GM18907 (cell line): ENCODE measurements around the gene DIRAS2.
"Not testable (repeated sequence)": the region's sequence is repeated elsewhere in the genome, so short reads cannot be mapped to it uniquely, and the experiment has no call there.

Source experiments
- ATAC-seq: cut with Tn5 transposase; IDR thresholded peaks from one replicate; pipeline ENCODE4 v1.9.1; 2021; ENCODE audit warnings: mild to moderate bottlenecking, moderate library complexity; ENCODE audit not compliant: unreplicated experiment

DIRAS2 gene, protein sequence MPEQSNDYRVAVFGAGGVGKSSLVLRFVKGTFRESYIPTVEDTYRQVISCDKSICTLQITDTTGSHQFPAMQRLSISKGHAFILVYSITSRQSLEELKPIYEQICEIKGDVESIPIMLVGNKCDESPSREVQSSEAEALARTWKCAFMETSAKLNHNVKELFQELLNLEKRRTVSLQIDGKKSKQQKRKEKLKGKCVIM

DNA sequence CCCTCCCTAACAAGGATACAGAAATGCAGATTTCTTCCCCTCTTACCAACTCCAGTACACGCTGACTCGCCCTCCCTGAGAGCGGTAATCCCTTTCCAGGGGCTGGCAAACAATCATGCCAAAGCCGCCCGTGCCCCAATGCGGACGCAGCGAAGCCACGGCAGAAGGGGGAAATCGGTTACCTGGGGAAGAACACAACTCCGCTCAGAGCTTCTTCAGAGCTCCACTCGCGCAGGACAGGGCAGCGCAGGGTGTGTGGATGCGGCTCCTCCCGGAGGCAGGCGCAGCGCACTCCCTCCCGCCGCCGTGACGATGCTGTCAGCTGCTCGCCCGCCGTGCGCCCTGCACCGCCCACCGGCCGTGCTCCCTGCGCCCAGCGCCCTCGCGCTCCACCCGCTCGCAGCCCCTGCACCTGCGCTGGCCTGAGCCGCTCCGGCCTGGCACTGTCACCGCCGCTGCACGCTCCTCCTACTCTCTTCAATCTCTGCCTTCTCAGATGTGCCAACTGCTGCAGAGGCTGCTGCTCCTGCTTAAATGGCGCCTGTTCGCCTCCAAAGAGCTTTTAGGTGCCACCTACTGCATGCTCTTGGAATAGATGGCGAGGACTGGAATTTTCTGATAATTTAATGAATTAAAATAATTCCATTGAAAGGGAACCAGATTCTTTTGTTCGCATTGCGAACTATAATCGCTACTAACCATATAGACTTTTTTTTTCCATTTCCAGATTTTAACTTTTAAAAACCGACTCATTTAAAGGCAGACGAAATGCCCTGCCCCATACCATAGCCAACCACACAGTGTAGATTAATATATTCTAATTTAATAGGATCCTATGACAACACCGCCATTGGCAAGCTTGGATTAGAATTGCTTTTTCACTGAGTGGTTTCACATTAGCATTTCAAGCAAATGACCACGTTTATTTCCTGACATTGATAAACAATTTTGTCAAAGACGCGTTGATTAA lies at the start of gene DIRAS2:
Gene DIRAS2, minus strand, starts transcription at position 255 of the 970 bp plus-strand sequence. CDS start 28,997 bp downstream, outside the sequence.
- no peak for ATAC-seq

DNA sequence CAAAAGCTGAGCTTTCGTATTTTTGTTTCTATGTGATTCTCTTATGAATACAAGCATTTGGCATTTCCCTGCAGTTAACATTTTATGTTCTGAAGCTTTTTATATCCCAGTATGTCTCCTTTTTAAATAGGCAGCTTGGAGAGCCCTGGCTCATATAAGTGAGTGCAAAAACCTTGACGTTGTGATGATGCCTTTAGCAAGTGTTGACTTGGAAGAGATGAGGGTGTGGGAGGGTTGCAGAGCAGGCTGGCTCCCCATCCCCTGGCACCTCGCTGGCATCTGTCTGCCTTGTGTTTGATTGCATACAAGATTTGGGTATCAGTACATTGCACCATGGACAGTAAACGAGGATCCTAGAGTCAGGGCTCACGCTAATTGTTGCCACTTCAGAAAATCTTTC lies 42.1 kb upstream of the DIRAS2 start:
- ATAC-seq: no peak

DNA sequence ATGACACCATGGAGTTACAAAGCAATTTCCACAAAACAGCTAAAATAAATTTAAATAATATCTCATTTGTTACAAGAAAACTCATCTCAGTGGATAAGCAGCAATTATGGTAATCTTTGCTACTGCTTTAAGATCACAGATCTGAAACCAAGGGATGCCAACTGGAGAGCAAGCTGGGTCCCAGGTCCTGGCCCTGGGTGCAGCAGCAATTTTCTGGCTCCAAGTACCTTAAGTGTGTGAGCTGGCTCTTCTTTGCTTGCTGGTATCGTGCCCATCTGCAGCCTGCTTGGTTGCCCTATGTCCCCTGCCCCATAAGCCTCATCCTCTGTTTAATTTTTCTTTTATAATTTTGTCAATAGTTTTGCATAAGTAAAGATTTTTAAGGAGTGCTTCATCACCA lies 41.5 kb upstream of the DIRAS2 start:
- ATAC-seq: no peak

DNA sequence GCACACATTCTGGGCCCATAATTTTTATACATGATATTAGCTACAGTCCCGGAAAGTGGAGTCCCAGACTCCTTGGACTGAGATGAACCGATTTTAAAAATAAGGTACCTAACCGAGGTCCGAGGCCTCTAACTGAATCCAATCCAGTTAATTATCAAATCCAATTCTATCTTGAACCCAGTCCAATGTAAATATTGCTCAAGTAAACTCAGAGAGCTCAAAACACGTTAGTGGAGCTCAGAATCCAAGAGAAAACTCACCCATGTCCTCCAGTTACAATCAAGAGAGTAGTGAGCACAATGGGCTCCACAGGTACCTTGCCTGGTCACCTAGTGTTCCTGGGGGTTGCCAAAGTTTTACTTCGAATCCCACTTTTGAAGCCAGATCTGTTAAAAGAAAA lies 37.9 kb upstream of the DIRAS2 start:
- no peak for ATAC-seq

DNA sequence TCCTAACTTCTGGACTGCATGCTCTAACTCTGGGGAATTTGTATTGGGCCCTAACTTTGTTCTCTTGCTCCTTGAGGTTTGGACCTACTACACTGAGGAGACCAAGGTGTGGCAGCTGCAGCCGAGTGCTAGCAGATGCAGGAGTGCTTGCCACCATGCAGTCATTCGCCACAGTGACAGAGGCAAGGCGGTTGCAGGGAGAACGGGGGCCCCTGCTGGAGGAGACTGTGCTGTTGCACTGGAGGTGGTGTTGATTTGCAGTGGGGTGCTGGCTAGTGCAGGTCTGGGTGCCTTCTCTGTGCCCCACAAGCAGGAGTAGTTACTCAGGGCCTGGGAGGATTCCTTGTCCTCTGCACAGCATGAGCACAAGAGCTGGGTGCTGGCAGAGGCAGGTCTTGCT lies 22.4 kb upstream of the DIRAS2 start:
- no peak for ATAC-seq

DNA sequence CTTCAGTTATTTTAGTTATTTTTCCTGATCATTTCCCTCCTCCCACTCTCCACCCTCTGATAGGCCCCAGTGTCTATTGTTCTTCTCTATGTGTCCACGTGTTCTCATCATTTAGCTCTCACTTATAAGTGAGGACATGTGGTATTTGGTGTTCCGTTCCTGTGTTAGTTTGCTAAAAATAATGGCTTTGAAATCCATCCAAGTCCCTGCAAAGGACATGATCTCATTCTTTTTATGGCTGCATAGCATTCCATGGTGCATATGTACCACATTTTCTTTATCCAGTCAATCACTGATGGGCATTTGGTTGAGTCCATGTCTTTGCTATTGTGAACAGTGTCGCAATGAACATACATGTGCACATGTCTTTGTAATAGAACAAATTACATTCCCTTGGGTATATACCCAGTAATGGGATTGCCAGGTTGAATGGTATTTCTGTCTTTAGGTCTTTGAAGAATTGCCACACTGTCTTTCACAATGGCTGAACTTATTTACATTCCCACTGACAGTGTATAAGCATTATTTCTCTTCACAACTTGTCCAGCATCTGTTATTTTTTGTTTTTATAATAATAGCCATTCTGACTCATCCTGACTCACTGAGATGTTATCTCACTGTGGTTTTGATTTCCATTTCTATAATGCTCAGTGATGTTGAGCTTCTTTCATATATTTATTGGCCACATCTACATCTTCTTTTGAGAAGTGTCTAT lies 17.2 kb upstream of the DIRAS2 start:
- ATAC-seq: no peak

DNA sequence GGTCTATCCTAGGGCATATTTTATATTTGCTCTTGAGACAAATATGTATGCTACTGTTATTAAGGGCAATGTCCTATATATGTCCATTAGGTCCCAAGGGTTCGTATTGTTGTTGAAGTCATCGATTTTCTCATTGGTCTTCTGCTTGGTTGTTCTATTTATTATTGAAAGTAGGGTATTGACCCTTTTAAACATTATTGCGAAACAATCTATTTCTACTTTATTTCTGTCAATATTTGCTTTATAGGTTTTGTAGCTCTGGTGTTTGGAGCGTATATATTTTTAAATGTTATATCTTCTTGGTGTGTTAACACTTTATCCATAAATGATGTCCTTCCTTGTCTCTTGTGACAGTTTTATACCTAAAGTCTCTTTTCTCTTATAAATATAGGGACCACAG lies 16.2 kb upstream of the DIRAS2 start:
- ATAC-seq: no peak

DNA sequence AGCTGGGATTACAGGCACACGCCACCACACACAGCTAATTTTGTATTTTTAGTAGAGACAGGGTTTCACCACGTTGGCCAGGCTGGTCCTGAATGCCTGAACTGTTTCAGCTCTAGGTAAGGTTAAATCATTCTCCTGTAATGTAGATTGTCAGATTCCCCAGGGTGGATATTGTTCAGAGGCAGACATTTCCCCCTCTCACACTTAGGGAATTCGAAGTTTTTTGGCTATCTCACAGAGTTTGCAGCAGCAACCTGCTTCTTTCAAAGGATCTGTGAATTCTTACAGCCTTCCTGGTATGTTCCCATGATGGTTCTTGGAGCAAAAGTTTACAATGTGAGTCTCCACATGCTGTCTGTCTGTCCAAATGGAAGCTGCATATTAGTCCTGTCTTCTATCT lies 15.6 kb upstream of the DIRAS2 start:
- ATAC-seq: no peak

DNA sequence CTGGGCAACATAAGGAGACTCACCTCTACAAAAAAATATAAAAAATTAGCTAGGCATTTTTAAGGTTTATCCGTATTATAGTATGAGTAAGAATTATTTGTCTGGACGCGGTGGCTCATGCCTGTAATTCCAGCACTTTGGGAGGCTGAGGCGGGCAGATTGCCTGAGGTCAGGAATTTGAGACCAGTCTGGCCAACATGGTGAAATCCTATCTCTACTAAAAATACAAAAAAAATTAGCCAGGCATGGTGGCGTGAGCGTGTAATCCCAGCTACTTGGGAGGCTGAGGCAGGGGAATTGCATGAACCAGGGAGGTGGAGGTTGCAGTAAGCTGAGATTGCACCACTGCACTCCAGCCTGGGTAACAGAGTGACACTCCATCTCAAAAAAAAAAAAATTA lies 14.3 kb upstream of the DIRAS2 start:
- not testable (repeated sequence) for ATAC-seq

DNA sequence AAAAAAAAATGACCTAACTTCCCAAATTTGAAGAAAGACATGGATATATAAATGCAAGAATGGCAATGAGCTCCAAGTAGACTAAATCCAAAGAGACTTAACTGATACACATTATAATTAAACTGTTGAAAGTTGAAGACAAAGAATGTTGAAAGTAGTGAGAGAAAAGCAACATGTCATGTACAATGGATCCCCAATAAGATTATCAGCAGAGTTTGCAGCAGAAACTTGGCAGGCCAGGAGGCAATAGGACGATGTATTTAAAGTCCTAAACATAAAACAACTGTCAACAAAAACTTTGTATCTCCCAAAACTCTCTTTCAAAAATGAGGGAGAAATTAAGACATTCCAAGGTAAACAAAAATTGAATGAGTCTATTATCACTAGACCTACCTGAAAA lies 8.6 kb upstream of the DIRAS2 start:
- ATAC-seq: no peak

DNA sequence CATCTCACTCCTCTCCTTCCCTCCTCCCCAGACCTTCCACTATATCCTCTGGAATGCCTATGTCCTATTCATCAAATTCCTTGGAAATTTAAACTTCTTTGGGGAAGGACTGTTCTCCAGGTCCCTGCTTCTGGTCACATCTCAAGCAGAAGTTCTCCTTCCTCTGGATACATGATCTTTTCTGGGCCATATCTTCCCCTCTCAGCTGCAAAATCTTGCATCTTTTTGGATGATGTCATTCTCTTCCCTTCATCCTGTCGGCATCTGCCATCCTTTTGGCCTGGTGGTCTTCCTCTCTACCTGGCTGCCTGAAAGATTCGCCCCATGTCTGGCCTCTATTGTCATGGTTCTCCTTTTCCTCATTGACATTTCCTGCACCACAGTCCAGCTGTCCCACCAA lies 5.2 kb upstream of the DIRAS2 start:
- no peak for ATAC-seq

DNA sequence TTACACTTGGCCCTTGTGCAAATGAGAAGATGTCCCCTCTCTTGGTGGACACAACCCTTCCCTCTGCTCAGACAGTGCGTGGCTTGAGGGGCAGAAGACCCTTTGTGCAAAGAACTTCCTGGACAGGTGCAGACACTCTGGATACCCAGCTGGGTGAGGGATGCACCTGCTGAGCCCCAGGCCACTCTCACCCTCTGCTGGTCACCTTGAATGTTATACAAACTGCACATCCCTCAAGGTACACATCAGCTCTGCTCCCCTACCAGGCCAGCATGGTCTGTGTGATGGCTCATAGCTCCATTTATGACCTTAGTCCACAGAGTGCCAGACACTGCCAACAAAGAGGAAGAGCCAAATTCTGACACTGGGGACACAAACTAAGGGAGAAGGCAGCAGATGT lies 3.1 kb upstream of the DIRAS2 start:
- ATAC-seq: no peak

DNA sequence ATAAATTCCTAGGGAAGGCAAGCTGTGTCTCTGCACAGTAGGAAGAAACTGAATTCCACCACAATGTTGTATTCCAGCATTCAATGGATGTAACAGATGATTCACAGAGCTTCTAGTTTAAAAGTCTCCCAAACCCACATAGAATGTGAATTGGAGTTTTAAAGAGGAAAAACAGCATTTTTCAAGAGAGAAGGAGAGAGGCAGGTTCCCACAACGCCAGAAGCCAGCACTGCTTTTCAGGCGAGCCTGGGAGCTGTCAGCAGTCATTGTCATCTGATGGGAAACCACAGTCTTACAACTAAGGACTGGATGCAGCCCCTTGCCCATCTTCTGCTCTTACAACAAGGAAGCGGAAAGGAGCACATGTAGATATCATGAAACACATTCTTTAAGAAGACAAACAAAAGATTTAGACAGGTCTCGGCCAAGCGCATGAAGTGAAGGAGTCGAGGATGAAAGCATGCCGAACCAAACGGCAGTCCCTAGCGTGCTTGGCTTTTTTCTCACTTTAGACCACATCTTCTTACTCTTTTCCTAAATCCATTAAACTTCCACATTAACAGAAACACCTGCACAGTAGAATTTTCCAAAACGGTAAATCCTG lies 638 bp downstream of the DIRAS2 start:
- ATAC-seq: no peak

DNA sequence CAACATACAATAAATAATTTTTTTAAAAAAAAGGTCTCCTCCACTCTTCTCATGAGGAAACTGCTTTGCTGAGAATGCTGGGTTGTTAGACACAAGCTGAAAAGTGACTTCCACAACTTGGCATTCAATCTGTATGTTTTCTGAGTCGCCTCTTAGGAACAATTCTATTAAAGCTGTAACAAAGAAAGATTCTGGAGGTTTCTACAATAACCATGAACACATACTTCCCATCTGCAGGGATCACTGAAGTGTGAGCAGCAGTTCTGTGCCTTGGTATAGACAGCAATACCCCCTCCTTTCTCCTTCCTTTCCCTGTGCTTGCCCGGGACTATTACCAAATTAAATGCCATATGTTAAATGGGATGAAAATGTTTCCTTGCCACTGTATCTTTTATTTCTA lies 1.5 kb downstream of the DIRAS2 start:
- no peak for ATAC-seq

DNA sequence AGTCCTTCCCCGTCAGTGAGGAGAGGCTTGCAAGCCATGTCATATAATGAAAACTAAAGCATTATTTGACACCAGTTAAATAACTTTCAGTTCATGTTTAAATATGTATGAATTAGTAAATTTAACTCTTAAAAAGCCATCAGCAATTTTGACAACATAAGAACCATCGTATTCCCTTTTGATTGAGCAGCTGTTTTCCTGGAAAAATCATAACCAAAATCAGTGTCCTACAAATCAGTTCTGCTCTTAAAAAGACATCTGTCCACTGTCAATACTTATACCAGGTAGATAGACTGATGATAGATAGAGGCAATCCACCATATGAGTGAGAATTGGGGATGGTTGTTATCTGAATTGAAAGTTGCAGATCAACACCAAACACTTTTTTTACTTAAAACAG lies 2.3 kb downstream of the DIRAS2 start:
- no peak for ATAC-seq

DNA sequence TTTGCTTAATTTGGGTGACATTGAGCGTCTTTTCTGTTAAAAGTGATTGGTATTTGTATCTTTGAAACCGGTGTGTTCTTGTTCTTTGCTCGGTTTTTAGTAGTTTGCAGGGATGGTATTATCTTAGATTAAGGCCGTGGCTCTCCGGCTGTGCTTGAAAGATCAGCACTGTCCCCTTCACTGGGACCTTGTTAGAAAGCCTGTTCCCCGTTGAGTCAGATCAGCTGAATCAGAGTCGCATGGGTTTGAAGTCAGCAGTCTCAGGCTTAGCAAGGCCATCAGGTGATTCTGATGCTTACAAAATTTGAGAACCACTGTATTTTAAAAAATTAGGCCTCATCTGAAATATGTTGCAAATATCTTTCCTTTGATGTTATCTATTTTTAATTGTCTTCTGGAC lies 5.0 kb downstream of the DIRAS2 start:
- no peak for ATAC-seq

DNA sequence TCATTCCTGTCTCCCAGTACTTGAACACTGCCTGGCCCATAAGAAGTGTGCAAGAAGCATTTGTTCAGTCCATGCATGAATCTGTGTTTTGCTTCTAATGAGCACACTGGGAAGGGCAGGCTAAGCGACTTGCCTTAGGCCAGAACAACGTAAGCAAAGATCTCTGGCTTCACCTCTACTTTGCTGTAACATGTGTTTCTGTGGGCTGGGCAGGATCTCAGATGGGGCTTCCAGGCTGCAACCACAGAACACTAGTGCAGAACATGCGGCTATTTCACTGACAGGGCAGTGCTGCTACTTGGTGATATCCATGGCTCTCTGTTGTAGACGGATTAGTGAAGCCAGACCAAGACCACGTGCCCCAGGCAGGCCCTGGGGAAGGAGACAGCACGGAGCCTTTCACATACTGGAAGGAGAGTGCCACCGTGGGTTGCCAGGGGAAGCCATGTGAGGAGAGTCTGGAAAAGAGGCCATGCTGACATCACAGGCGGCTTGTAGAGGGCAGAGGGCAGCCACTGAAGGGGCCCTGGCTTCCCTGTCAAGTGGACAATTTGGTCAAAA lies 9.9 kb downstream of the DIRAS2 start:
- ATAC-seq: no peak

DNA sequence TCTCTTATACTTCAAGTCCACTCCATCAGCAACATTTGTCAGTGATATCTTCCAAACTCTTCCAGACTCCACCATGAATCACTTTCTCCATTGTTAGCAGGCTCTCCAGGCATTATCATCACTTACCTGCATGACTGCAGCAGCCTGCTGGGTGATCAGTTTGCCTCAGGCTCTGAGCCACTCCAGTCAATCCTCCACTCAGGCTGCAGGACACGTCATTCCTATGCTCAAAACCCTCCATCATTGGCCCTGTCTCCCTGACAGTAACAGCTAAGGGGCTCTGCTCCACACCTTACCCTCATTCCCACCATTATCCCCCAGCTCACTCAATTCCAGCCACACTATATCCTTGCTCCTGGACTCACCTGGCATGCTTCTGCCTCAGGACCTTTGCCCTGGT lies 10.7 kb downstream of the DIRAS2 start:
- ATAC-seq: no peak

DNA sequence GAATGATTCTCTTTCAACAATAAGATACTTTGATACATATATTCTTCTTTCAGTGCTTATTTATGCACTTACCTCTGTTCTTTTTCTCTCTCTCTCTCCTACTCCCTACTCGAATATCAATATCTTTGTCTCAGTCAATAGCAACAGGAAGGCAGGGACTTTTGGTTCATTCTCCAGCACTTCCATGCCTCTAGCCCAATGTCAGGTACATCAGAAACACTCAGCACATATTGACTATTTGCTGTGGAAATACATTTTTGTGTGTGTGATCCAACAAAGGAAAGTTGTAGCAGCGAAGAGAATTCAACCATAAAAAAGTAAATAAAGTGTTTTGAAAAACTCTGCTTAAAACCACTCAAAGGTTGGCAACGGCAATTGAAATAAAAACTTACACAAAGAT lies 12.6 kb downstream of the DIRAS2 start:
- ATAC-seq: no peak

DNA sequence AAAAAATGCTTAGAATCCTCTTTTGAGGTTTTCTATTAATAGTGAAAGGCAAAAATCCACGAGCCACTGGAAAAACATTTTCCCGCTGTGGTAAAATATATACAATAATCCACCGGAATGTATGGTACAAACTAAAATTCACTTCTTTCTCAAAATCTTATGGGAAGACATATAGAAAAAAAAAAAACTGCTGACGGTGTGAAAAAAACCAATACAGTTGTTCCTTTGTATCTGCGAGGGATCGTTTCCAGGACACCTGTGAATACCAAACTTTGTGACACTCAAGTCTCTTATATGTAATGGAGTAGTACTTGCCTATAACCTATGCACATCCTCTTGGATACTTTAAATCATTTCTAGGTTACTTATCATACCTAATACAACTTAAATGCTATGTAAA lies 13.3 kb downstream of the DIRAS2 start:
- ATAC-seq: no peak

DNA sequence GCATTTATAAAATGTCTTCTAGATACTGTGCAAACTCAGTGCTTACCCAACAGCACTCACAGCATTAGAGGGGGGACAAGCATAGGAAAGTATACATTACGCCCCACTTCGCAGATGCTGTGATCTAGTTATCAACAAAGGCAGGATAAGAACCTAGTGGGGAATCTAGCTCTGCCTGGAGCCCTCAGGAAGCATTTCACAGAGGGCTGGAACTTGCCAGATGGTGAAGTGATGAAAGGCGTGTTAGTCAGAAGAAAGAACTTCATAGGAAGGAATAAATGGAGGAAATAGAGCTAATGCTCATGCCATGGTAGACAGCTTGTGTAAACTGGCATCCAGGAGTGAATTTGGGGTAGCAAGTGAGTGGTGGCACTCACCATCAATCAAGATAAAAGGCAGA lies 25.8 kb downstream of the DIRAS2 start:
- no peak for ATAC-seq
